Measurements from ENCODE around the gene PIGB. TPM values are rescaled to one million over a fixed set of nuclear protein-coding genes. Genes with fewer than 3 reads are reported as not detected.
"Not testable (repeated sequence)": the region's sequence is repeated elsewhere in the genome, so short reads cannot be mapped to it uniquely, and the experiment has no call there.

Gene PIGB
- total RNA-seq, 1 donor from 2014 or later, result 14.4 TPM

DNA sequence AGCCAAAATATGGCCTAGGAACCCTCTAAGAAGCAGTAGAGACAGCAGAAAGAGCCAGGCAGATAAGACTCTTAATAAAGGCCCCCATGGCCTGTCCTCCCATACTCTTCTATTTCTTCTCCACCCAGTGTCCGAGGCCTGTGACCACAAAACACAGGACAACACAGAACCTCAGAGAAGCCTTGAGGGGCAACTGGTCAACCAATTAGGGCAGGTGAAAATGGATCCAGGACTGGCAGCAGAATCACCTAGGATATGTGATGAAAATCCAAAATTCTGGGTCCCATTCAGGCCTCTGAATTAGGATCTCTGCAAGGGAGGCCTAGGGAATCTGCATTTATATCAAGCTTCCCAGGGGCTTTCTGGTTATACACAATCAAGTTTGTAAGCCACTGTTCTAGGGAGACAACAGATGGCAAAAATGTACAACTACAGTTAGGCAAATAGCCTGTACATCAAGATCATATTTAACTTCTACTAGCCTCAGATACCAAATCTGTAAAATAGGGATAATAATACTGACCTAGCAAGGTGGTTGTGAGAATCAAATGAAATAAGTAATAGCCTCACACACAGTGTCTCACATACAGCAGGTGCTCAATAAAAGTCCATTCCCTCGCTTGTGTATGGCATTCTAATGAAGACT is 39.8 kb upstream of the PIGB start:
- Histone ChIP-seq H3K9me3 (no peaks in the 10 kb centered on the region), H3K36me3 (no peaks in the 10 kb centered on the region), H3K4me3 (no peak overlapping the region), H3K4me1 (peaks cover 68% of the 10 kb centered on the region), H3K27me3 (ENCODE audit: low read depth) (no peaks in the 10 kb centered on the region), H3K27ac (peak overlapping the region; percentile 28)
- ATAC-seq (no peak), DNase-seq (no peak)
- TF ChIP-seq CTCF (IDR thresholded peaks at IDR 0.05), result no peak
- intact Hi-C loops (cut with DNase I), result no loop called here

GRCh38 chr15:55279746-55280351 is 39.2 kb upstream of the PIGB start:
- TF ChIP-seq CTCF (IDR thresholded peaks at IDR 0.05), result no peak
- DNase-seq, result no peak
- no peaks in the 10 kb centered on the region for H3K27me3 ChIP-seq (ENCODE audit: low read depth)
- peak overlapping the region; percentile 28 for H3K27ac ChIP-seq
- no peak overlapping the region for H3K4me3 ChIP-seq
- peaks cover 75% of the 10 kb centered on the region for H3K4me1 ChIP-seq
- peak; percentile 42 to 64 for ATAC-seq
- no peaks in the 10 kb centered on the region for H3K36me3 ChIP-seq
- no peaks in the 10 kb centered on the region for H3K9me3 ChIP-seq
- intact Hi-C loops (cut with DNase I), result no loop called here

DNA sequence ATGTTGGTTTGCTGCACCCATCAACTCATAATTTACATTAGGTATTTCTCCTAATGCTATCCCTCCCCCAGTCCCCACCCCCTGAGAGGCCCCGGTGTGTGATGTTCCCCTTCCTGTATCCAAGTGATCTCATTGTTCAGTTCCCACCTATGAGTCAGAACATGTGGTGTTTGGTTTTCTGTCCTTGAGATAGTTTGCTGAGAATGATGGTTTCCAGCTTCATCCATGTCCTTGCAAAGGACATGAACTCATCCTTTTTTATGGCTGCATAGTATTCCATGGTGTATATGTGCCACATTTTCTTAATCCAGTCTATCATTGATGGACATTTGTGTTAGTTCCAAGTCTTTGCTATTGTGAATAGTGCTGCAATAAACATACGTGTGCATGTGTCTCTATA is 38.4 kb upstream of the PIGB start:
- H3K27ac ChIP-seq; H3K36me3 ChIP-seq; H3K27me3 ChIP-seq (ENCODE audit: low read depth); H3K4me3 ChIP-seq; H3K9me3 ChIP-seq; intact Hi-C loops (cut with DNase I); ATAC-seq; DNase-seq: not testable (repeated sequence)
- peaks cover 82% of the 10 kb centered on the region for H3K4me1 ChIP-seq

- intact Hi-C loops (cut with DNase I), result no loop called here
- no peaks in the 10 kb centered on the region for H3K27me3 ChIP-seq (ENCODE audit: low read depth)
- H3K4me3 ChIP-seq, result no peak overlapping the region
- no peaks in the 10 kb centered on the region for H3K36me3 ChIP-seq
- no peak for TF ChIP-seq CTCF (IDR thresholded peaks at IDR 0.05)
- peak overlapping the region; percentile 69 for H3K27ac ChIP-seq
- DNase-seq, result no peak
- no peaks in the 10 kb centered on the region for H3K9me3 ChIP-seq
- peak in 1 of 2 donors; percentile 21 for ATAC-seq
- peaks cover 83% of the 10 kb centered on the region for H3K4me1 ChIP-seq
These were observed 37.3 kb upstream of the PIGB start for GRCh38 chr15:55281517-55282228.

DNA sequence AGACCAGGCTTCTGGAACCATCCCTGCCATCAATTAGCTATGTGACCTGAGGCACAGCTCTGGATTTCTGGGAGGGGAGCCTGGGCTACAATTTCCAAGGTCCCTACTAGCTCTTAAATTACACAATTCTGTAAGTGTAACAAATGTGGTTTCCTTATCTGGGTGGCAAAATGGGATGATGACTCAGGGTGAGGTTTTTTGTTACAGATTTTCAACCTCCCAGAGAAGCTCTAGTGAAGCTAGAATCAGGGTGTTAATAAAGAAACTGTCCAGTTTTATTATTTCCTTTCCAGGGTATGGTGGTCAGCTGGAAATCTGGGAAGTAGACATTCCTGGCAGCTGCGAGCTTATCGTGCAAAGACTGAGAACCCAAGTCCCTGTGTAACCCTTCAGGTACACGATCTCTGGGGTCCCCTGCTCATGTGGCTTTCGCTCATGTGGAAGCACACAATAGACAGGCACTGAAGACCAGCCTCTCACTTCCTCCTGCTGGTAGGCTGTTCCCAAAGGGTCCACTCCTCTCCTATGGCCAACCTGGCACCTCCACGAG is 36.7 kb upstream of the PIGB start:
- Histone ChIP-seq H3K27ac (peak overlapping the region; percentile 69), H3K9me3 (no peaks in the 10 kb centered on the region), H3K36me3 (no peaks in the 10 kb centered on the region), H3K27me3 (ENCODE audit: low read depth) (no peaks in the 10 kb centered on the region), H3K4me3 (no peak overlapping the region), H3K4me1 (peaks cover 82% of the 10 kb centered on the region)
- DNase-seq (no peak), ATAC-seq (peak; percentile 40 to 62)
- TF ChIP-seq CTCF (IDR thresholded peaks at IDR 0.05), result no peak
- intact Hi-C loops (cut with DNase I), result no loop called here
